OCI-LY3 (cell line): ENCODE measurements around the gene CMTM4.

Source experiments
- CTCF ChIP-seq: fragments of 200-600, 300-600 bp; sonication (generic); IDR thresholded peaks from 2 replicates; pipeline ENCODE4 v1.5.1; 2014; ENCODE audit warnings: antibody characterized with exemption, low read length, low read depth
- EZH2phosphoT487 ChIP-seq: fragments of 200-600 bp; shearing (Covaris generic); IDR thresholded peaks from 2 replicates; pipeline ENCODE4 v1.6.1; 2018; ENCODE audit warnings: antibody characterized with exemption, mixed run types, low read depth

GRCh38 chr16:66658143-66658859 lies 38.2 kb downstream of the CMTM4 start:
- no peak for TF ChIP-seq CTCF
- no peak for TF ChIP-seq EZH2phosphoT487
